Measurements from ENCODE around the gene CACNG3.

The CACNG3 gene

GRCh38 chr16:24367186-24367710 is 111.1 kb downstream of the CACNG3 start:
- no peak overlapping the region for H2BK12ac ChIP-seq (ENCODE audit: low read length in 2 of 2)
- no peak overlapping the region for H2BK120ac ChIP-seq (ENCODE audit: low read depth, low read length)
- no peak overlapping the region for H2BK15ac ChIP-seq (ENCODE audit: low read depth, poor library complexity, severe bottlenecking)
- no peaks in the 10 kb centered on the region for H3K79me1 ChIP-seq (replicated peaks; ENCODE audit: low read length, poor library complexity, severe bottlenecking)
- no peak overlapping the region for H4K91ac ChIP-seq (ENCODE audit: low read length)
- H3K14ac ChIP-seq (ENCODE audit: low read length in 2 of 2), result no peak overlapping the region
- H3K27me3 ChIP-seq (ENCODE audit: control insufficient read depth in 1 of 2, insufficient read depth in 1 of 2, low read length in 2 of 2), result no peaks in the 10 kb centered on the region
- H3K27ac ChIP-seq (ENCODE audit: low read length, poor library complexity, severe bottlenecking), result no peak overlapping the region
- WGBS, result 81% methylated on average over 5 of the region's 5 CpGs
- H3K9me3 ChIP-seq (ENCODE audit: control insufficient read depth, low read length), result peaks cover 7% of the 10 kb centered on the region
- H3K23ac ChIP-seq (ENCODE audit: low read length in 2 of 2), result no peak overlapping the region
- no peak overlapping the region for H4K8ac ChIP-seq (ENCODE audit: low read length)
- no peaks in the 10 kb centered on the region for H3K36me3 ChIP-seq (ENCODE audit: control insufficient read depth in 1 of 2, insufficient read depth in 2 of 2, low read depth in 1 of 2, low read length in 2 of 2)
- H2AFZ ChIP-seq (ENCODE audit: low read depth, low read length), result no peak overlapping the region
- H3K4me1 ChIP-seq (ENCODE audit: control insufficient read depth, insufficient read depth, low read depth, low read length), result no peaks in the 10 kb centered on the region
- no peak overlapping the region for H3K4me3 ChIP-seq (ENCODE audit: insufficient read depth in 1 of 2, low read depth in 1 of 2, low read length in 2 of 2)
- H3K4me2 ChIP-seq (ENCODE audit: low read length, poor library complexity, severe bottlenecking), result no peak overlapping the region
- H3K18ac ChIP-seq (ENCODE audit: low read depth in 1 of 2, low read length in 2 of 2), result no peak overlapping the region
- H3K9ac ChIP-seq (ENCODE audit: low read length), result no peak overlapping the region
- no peak overlapping the region for H2AK5ac ChIP-seq (ENCODE audit: low read length, severe bottlenecking)
- no peak overlapping the region for H3K4ac ChIP-seq (ENCODE audit: low read depth in 1 of 2, low read length in 2 of 2)
- no peak for DNase-seq
- no peak overlapping the region for H2BK5ac ChIP-seq (ENCODE audit: low read depth, low read length, poor library complexity, severe bottlenecking)

GRCh38 chr16:24372824-24373223 is 116.7 kb downstream of the CACNG3 start:
- no peak overlapping the region for H2BK12ac ChIP-seq (ENCODE audit: low read length in 2 of 2)
- no peaks in the 10 kb centered on the region for H3K36me3 ChIP-seq (ENCODE audit: control insufficient read depth in 1 of 2, insufficient read depth in 2 of 2, low read depth in 1 of 2, low read length in 2 of 2)
- H3K9me3 ChIP-seq (ENCODE audit: control insufficient read depth, low read length), result peaks cover 10% of the 10 kb centered on the region
- H3K4me1 ChIP-seq (ENCODE audit: control insufficient read depth, insufficient read depth, low read depth, low read length), result no peaks in the 10 kb centered on the region
- H3K4ac ChIP-seq (ENCODE audit: low read depth in 1 of 2, low read length in 2 of 2), result no peak overlapping the region
- H2AK5ac ChIP-seq (ENCODE audit: low read length, severe bottlenecking), result no peak overlapping the region
- no peak overlapping the region for H3K18ac ChIP-seq (ENCODE audit: low read depth in 1 of 2, low read length in 2 of 2)
- H2BK5ac ChIP-seq (ENCODE audit: low read depth, low read length, poor library complexity, severe bottlenecking), result no peak overlapping the region
- no peak overlapping the region for H2BK120ac ChIP-seq (ENCODE audit: low read depth, low read length)
- no peak overlapping the region for H3K9ac ChIP-seq (ENCODE audit: low read length)
- H2BK15ac ChIP-seq (ENCODE audit: low read depth, poor library complexity, severe bottlenecking), result no peak overlapping the region
- no peak overlapping the region for H4K91ac ChIP-seq (ENCODE audit: low read length)
- H3K14ac ChIP-seq (ENCODE audit: low read length in 2 of 2), result no peak overlapping the region
- H3K79me1 ChIP-seq (replicated peaks; ENCODE audit: low read length, poor library complexity, severe bottlenecking), result no peaks in the 10 kb centered on the region
- 59% methylated on average over 5 of the region's 5 CpGs for WGBS
- H3K27me3 ChIP-seq (ENCODE audit: control insufficient read depth in 1 of 2, insufficient read depth in 1 of 2, low read length in 2 of 2), result no peaks in the 10 kb centered on the region
- H3K23ac ChIP-seq (ENCODE audit: low read length in 2 of 2), result no peak overlapping the region
- H3K4me2 ChIP-seq (ENCODE audit: low read length, poor library complexity, severe bottlenecking), result no peak overlapping the region
- DNase-seq, result no peak
- H3K27ac ChIP-seq (ENCODE audit: low read length, poor library complexity, severe bottlenecking), result no peak overlapping the region
- H2AFZ ChIP-seq (ENCODE audit: low read depth, low read length), result no peak overlapping the region
- H3K4me3 ChIP-seq (ENCODE audit: insufficient read depth in 1 of 2, low read depth in 1 of 2, low read length in 2 of 2), result no peak overlapping the region
- no peak overlapping the region for H4K8ac ChIP-seq (ENCODE audit: low read length)

- no peak for DNase-seq
- no peak overlapping the region for H2BK12ac ChIP-seq (ENCODE audit: low read length in 2 of 2)
- H3K9me3 ChIP-seq (ENCODE audit: control insufficient read depth, low read length), result peaks cover 13% of the 10 kb centered on the region
- no peak overlapping the region for H3K4me2 ChIP-seq (ENCODE audit: low read length, poor library complexity, severe bottlenecking)
- no peak overlapping the region for H2BK5ac ChIP-seq (ENCODE audit: low read depth, low read length, poor library complexity, severe bottlenecking)
- WGBS, result no CpG with 5 or more reads among the region's 2 CpGs
- H3K9ac ChIP-seq (ENCODE audit: low read length), result no peak overlapping the region
- H3K36me3 ChIP-seq (ENCODE audit: control insufficient read depth in 1 of 2, insufficient read depth in 2 of 2, low read depth in 1 of 2, low read length in 2 of 2), result no peaks in the 10 kb centered on the region
- no peak overlapping the region for H2AK5ac ChIP-seq (ENCODE audit: low read length, severe bottlenecking)
- no peak overlapping the region for H3K27ac ChIP-seq (ENCODE audit: low read length, poor library complexity, severe bottlenecking)
- no peak overlapping the region for H3K23ac ChIP-seq (ENCODE audit: low read length in 2 of 2)
- H2BK120ac ChIP-seq (ENCODE audit: low read depth, low read length), result no peak overlapping the region
- H2AFZ ChIP-seq (ENCODE audit: low read depth, low read length), result no peak overlapping the region
- no peak overlapping the region for H4K91ac ChIP-seq (ENCODE audit: low read length)
- no peak overlapping the region for H3K4me3 ChIP-seq (ENCODE audit: insufficient read depth in 1 of 2, low read depth in 1 of 2, low read length in 2 of 2)
- no peak overlapping the region for H2BK15ac ChIP-seq (ENCODE audit: low read depth, poor library complexity, severe bottlenecking)
- no peaks in the 10 kb centered on the region for H3K4me1 ChIP-seq (ENCODE audit: control insufficient read depth, insufficient read depth, low read depth, low read length)
- H3K4ac ChIP-seq (ENCODE audit: low read depth in 1 of 2, low read length in 2 of 2), result no peak overlapping the region
- no peak overlapping the region for H3K18ac ChIP-seq (ENCODE audit: low read depth in 1 of 2, low read length in 2 of 2)
- H3K27me3 ChIP-seq (ENCODE audit: control insufficient read depth in 1 of 2, insufficient read depth in 1 of 2, low read length in 2 of 2), result no peaks in the 10 kb centered on the region
- H4K8ac ChIP-seq (ENCODE audit: low read length), result no peak overlapping the region
- no peak overlapping the region for H3K14ac ChIP-seq (ENCODE audit: low read length in 2 of 2)
- H3K79me1 ChIP-seq (replicated peaks; ENCODE audit: low read length, poor library complexity, severe bottlenecking), result no peaks in the 10 kb centered on the region
Measured at GRCh38 chr16:24378999-24379398, 122.9 kb downstream of the CACNG3 start.

GRCh38 chr16:24381470-24382118 is 125.5 kb downstream of the CACNG3 start:
- no peak overlapping the region for H4K8ac ChIP-seq (ENCODE audit: low read length)
- DNase-seq, result no peak
- H3K27me3 ChIP-seq (ENCODE audit: control insufficient read depth in 1 of 2, insufficient read depth in 1 of 2, low read length in 2 of 2), result no peaks in the 10 kb centered on the region
- no peak overlapping the region for H2BK120ac ChIP-seq (ENCODE audit: low read depth, low read length)
- no peak overlapping the region for H3K18ac ChIP-seq (ENCODE audit: low read depth in 1 of 2, low read length in 2 of 2)
- H2BK5ac ChIP-seq (ENCODE audit: low read depth, low read length, poor library complexity, severe bottlenecking), result no peak overlapping the region
- H4K91ac ChIP-seq (ENCODE audit: low read length), result no peak overlapping the region
- no peak overlapping the region for H2AFZ ChIP-seq (ENCODE audit: low read depth, low read length)
- H3K9me3 ChIP-seq (ENCODE audit: control insufficient read depth, low read length), result peaks cover 13% of the 10 kb centered on the region
- H3K14ac ChIP-seq (ENCODE audit: low read length in 2 of 2), result no peak overlapping the region
- 36% methylated on average over 2 of the region's 2 CpGs for WGBS
- no peaks in the 10 kb centered on the region for H3K36me3 ChIP-seq (ENCODE audit: control insufficient read depth in 1 of 2, insufficient read depth in 2 of 2, low read depth in 1 of 2, low read length in 2 of 2)
- H3K9ac ChIP-seq (ENCODE audit: low read length), result no peak overlapping the region
- no peak overlapping the region for H2BK12ac ChIP-seq (ENCODE audit: low read length in 2 of 2)
- H3K4me3 ChIP-seq (ENCODE audit: insufficient read depth in 1 of 2, low read depth in 1 of 2, low read length in 2 of 2), result no peak overlapping the region
- no peak overlapping the region for H2BK15ac ChIP-seq (ENCODE audit: low read depth, poor library complexity, severe bottlenecking)
- no peak overlapping the region for H3K4ac ChIP-seq (ENCODE audit: low read depth in 1 of 2, low read length in 2 of 2)
- H3K23ac ChIP-seq (ENCODE audit: low read length in 2 of 2), result no peak overlapping the region
- H3K4me1 ChIP-seq (ENCODE audit: control insufficient read depth, insufficient read depth, low read depth, low read length), result no peaks in the 10 kb centered on the region
- no peaks in the 10 kb centered on the region for H3K79me1 ChIP-seq (replicated peaks; ENCODE audit: low read length, poor library complexity, severe bottlenecking)
- H3K4me2 ChIP-seq (ENCODE audit: low read length, poor library complexity, severe bottlenecking), result no peak overlapping the region
- H3K27ac ChIP-seq (ENCODE audit: low read length, poor library complexity, severe bottlenecking), result no peak overlapping the region
- H2AK5ac ChIP-seq (ENCODE audit: low read length, severe bottlenecking), result no peak overlapping the region
